Fibroblast of pulmonary artery (primary cell): ENCODE measurements around the gene ANKRD12.
A peak's percentile ranks its signal among the peaks of the same experiment; 100 is the strongest.

ENCODE experiments used
- DNase-seq: peaks from one replicate; pipeline ENCODE4 v3.0.0-alpha.2; 2010; ENCODE audit warnings: low read depth
- H3K4me3 ChIP-seq: replicated peaks from 2 replicates; pipeline ENCODE4 v1.5.1; 2011; ENCODE audit warnings: low read depth, mild to moderate bottlenecking, control low read depth, low read length, moderate library complexity
- TF ChIP-seq, protein P1 (sequence below): IDR thresholded peaks from 2 replicates; pipeline ENCODE4 v1.5.1; 2011; ENCODE audit warnings: mild to moderate bottlenecking, control low read depth, low read length, inconsistent platforms; ENCODE audit errors: missing control alignments

The ANKRD12 gene

DNA sequence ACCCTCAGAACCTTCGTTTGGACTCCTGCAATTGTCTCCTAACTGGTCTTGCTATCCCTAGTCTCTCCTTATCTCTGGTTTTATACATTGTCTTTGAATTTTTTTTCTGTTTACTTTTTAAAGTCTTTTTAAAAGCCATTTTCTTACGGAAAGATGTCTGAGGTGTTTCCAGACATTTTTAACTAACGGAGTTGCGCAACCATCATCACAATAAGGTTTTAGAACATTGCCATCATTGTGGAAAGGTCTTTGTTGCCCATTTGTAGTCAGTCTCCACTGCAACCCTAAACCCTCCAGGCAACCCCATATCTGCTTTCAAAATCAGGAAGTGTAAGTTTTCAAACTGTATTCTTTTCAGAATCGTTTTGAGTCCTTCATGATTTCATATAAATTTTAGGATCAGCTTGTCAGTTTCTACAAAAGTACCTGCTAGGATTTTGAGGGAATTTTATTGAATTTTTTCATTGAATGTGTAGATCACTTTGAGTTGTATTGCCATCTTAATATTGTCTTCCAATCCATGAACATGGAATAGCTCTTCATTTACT lies 46.3 kb downstream of the ANKRD12 start:
- no peak for DNase-seq
- H3K4me3 ChIP-seq: no peak overlapping the region
- TF ChIP-seq, protein P1, sequence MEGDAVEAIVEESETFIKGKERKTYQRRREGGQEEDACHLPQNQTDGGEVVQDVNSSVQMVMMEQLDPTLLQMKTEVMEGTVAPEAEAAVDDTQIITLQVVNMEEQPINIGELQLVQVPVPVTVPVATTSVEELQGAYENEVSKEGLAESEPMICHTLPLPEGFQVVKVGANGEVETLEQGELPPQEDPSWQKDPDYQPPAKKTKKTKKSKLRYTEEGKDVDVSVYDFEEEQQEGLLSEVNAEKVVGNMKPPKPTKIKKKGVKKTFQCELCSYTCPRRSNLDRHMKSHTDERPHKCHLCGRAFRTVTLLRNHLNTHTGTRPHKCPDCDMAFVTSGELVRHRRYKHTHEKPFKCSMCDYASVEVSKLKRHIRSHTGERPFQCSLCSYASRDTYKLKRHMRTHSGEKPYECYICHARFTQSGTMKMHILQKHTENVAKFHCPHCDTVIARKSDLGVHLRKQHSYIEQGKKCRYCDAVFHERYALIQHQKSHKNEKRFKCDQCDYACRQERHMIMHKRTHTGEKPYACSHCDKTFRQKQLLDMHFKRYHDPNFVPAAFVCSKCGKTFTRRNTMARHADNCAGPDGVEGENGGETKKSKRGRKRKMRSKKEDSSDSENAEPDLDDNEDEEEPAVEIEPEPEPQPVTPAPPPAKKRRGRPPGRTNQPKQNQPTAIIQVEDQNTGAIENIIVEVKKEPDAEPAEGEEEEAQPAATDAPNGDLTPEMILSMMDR: no peak

DNA sequence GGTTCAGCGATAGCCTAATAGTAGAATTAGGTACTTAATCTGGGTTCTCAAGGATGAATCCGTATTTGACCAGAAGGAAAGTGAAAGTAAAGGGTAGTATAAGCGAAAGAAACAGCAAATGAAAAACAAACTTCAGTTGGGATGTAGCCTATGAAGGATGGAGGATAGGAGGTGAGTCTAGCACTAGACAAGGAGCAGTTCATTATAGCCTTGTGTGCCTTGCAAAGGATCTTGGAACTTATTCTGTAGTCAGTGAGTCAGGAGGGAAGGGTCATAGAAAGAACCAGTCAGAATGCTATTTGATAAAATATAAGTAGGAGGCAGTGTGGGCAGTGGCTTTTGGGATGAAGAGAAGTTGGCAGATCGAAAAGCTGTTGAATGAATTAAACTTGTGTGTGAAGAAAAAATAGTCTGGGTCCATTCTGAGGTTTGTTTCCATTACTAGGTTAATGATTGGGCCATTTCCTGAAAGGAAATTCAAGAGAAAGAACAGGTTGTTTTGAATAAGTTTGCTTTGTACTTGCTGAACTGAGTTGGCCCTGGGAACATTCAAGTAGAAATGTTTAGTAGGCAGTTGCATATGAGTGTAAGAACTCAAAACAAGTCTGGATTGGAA lies 48.5 kb downstream of the ANKRD12 start:
- TF ChIP-seq, protein P1: no peak
- H3K4me3 ChIP-seq: no peak overlapping the region
- DNase-seq: peak; percentile 33

DNA sequence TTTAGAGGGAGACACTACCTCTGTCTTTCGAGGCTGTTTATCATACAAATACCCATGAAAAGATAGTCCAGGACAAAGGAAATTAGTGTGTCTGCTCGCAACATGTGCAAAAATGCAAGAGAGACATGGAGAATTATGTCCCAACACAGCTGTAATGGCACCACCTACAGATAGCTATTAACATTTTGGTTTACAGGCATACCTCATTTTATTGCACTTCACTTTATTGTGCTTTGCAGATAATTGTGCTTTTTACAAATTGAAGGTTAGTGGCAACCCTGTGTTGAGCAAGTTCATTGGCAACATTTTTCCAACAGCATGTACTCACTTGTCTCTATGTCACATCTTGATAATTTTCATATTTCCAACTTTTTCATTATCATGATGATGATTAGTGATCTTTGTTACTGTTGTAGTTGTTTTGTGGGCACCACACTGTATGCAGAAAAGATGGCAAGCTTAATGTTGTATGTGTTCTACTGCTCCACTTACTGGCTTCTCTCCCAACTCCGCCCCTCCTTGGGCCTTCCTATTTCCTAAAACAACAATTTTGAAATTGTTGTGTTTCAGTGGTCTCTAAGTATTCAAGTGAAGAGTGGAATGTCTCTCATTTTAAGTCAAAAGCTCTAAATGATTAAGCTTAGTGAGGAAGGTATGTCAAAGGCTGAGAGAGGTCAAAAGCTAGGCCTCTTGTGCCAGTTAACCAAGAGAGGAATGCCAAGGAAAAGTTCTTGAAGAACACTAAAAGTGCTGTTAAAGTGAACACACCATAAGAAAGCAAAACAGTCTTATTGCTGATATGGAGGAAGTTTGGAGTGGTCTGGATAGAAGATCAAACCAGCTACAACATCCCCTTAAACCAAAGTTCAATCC lies 52.0 kb downstream of the ANKRD12 start:
- no peak overlapping the region for H3K4me3 ChIP-seq
- TF ChIP-seq, protein P1: no peak

DNA sequence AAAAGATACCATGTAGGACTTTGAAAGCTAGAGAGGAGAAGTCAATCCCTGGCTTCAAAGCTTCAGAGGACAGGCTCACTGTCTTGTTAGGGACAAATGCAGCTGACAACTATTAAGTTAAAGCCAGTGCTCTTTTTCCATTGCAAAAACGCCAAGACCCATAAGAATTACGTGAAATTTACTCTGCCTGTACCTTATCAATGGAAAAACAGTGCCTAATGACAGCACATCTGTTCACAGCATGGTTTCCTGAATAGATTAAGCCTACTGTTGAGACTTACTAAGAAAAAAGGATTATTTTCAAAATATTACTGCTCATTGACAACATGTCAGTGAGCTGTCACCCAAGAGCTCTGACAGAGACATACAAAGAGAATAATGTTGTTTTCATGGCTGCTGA lies 52.9 kb downstream of the ANKRD12 start:
- H3K4me3 ChIP-seq: no peak overlapping the region
- no peak for DNase-seq
- TF ChIP-seq, protein P1: no peak

More for the DNA sequence above, 52.0 kb downstream of the ANKRD12 start:
- no peak for DNase-seq

DNA sequence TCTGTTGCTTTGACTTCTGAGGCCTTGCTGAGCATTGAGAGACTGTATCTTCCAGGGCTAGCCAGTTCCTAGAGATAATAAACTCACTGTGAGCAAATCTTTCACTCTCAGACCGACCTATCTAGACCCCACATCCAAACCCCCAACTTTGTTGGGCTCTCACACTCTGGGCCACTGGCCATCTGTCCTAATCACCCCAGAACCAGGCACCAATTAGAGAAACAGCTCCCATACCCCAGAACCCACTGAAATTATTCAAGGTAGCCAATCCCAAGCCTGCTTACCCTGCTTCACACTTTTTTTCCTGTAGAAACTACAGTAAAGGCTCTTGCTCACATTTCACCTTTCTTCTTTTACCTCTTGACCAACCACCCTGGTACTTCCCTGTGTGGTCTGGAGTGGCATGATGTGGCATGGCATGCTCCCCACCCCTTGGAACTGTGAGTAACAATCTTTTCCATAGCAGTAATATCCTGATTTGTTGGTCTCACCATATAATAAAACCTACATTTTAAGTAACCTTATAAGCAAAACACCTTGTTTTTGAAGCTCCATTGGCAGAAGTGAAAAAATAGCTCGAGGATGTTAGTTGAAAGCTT lies 55.2 kb downstream of the ANKRD12 start:
- no peak overlapping the region for H3K4me3 ChIP-seq
- TF ChIP-seq, protein P1: no peak
- no peak for DNase-seq

DNA sequence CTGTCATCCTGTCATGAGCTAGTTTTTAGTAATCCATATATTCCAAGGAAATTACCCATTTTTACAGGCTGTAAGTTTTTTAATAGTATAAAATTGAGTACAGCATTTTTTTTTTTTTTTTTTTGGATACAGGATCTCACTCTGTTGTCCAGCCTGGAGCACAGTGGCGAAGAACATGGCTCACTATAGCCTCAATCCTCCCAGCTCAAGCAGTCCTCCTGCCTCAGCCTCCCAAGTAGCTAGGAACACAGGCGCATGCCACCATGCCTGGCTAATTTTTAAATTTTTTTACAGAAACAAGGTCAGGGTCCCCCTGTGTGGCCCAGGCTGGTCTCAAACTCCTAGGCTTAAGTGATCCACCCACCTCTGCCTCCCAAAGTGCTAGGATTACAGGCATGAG lies 56.5 kb downstream of the ANKRD12 start:
- DNase-seq: no peak
- TF ChIP-seq, protein P1: no peak
- H3K4me3 ChIP-seq: no peak overlapping the region
